Fibroblast of lung (primary cell): Measurements from ENCODE around the gene AFG3L2. TPM values are rescaled to one million over a fixed set of nuclear protein-coding genes. Genes with fewer than 3 reads are reported as not detected.

Source experiments
- DNase-seq, 2 donors: peaks; one replicate each; pipeline versions ENCODE4 v3.0.0 to v3.0.0-alpha.2; 2010; ENCODE audit warnings: low read depth in 2 of 2
- H2AFZ ChIP-seq: 2 replicates; pipeline ENCODE4 v1.5.1; 2012; ENCODE audit warnings: low read length, control low read depth, inconsistent platforms
- H3K27ac ChIP-seq: 2 replicates; pipeline ENCODE4 v1.5.1; 2011; ENCODE audit warnings: low read length, control low read depth; ENCODE audit not compliant: insufficient read depth
- H3K27me3 ChIP-seq: 2 replicates; pipeline ENCODE4 v1.5.1; 2011; ENCODE audit warnings: mild to moderate bottlenecking, low read length; ENCODE audit not compliant: control insufficient read depth, insufficient read depth
- H3K36me3 ChIP-seq: 2 replicates; pipeline ENCODE4 v1.5.1; 2011; ENCODE audit warnings: low read length; ENCODE audit not compliant: control insufficient read depth, insufficient read depth
- H3K4me1 ChIP-seq: 2 replicates; pipeline ENCODE4 v1.5.1; 2011; ENCODE audit warnings: low read length; ENCODE audit not compliant: control insufficient read depth, insufficient read depth; ENCODE audit errors: extremely low read depth
- H3K4me2 ChIP-seq: 2 replicates; pipeline ENCODE4 v1.5.1; 2011; ENCODE audit warnings: low read length, control low read depth; ENCODE audit not compliant: insufficient read depth; ENCODE audit errors: extremely low read depth
- H3K4me3 ChIP-seq, 4 experiments: fragments of 200-600 bp in 1 of 4; sonication (generic) in 1 of 4; replicated peaks in 1 of 4; 2 replicates each; pipeline ENCODE4 v1.5.1; 2011 to 2016; ENCODE audit warnings: low read length in 4 of 4, low read depth in 3 of 4, mild to moderate bottlenecking in 3 of 4, control low read depth in 2 of 4, inconsistent platforms in 1 of 4, mixed read lengths in 1 of 4; ENCODE audit not compliant: insufficient read depth in 1 of 4; ENCODE audit errors: control extremely low read depth in 1 of 4
- H3K79me2 ChIP-seq: 2 replicates; pipeline ENCODE4 v1.5.1; 2012; ENCODE audit warnings: mild to moderate bottlenecking, low read length, inconsistent platforms; ENCODE audit not compliant: control insufficient read depth, insufficient read depth
- H3K9ac ChIP-seq: 2 replicates; pipeline ENCODE4 v1.5.1; 2011; ENCODE audit warnings: mild to moderate bottlenecking, low read length, control low read depth; ENCODE audit not compliant: insufficient read depth
- H3K9me3 ChIP-seq: 2 replicates; pipeline ENCODE4 v1.5.1; 2012; ENCODE audit warnings: low read depth, low read length; ENCODE audit not compliant: control insufficient read depth, insufficient read depth
- H4K20me1 ChIP-seq: 2 replicates; pipeline ENCODE4 v1.5.1; 2011; ENCODE audit warnings: low read length; ENCODE audit not compliant: control insufficient read depth, insufficient read depth; ENCODE audit errors: extremely low read depth
- EZH2 ChIP-seq: IDR thresholded peaks from 2 replicates; pipeline ENCODE4 v1.5.1; 2012; ENCODE audit warnings: low read length, control low read depth, mild to moderate bottlenecking; ENCODE audit errors: missing control alignments
- polyA minus RNA-seq: library from RNA; depleted of rRNA, polyadenylated mRNA; stranded (reverse); fragments of >200 nt; gene quantifications from 2 replicates; pipeline ENCODE4 v1.2.3, GENCODE V29; 2011; ENCODE audit warnings: low replicate concordance
- polyA plus RNA-seq, 2 donors: library from polyadenylated mRNA; depleted of rRNA in 1 of 2; stranded (reverse) in 1 of 2; unstranded in 1 of 2; fragments of >200 nt; gene quantifications; 2 replicates each; pipeline ENCODE4 v1.2.1, GENCODE V29; 2011 to 2012; ENCODE audit warnings: missing spikeins in 1 of 2
- total RNA-seq: library from RNA; depleted of rRNA; stranded (reverse); fragments of >200 nt; gene quantifications from 2 replicates; pipeline ENCODE4 v1.2.1, GENCODE V29; 2014
- TF ChIP-seq, protein P1 (sequence below), 2 donors: IDR thresholded peaks in 1 of 2; conservative IDR thresholded peaks in 1 of 2; 1 replicate in 1 of 2; 2 replicates in 1 of 2; pipeline ENCODE4 v1.5.1; 2011 to 2012; ENCODE audit warnings: low read length in 2 of 2, control low read depth in 1 of 2, inconsistent platforms in 1 of 2, low read depth in 1 of 2, mild to moderate bottlenecking in 1 of 2

AFG3L2 gene
- total RNA-seq, result 38.5 and 41.0 TPM in 2 replicates
- 36.3 and 38.3 TPM in 2 replicates for polyA plus RNA-seq
- 32.1 and 32.4 TPM in 2 replicates for polyA plus RNA-seq (2012)
- polyA minus RNA-seq, result 13.6 and 19.2 TPM in 2 replicates

DNA sequence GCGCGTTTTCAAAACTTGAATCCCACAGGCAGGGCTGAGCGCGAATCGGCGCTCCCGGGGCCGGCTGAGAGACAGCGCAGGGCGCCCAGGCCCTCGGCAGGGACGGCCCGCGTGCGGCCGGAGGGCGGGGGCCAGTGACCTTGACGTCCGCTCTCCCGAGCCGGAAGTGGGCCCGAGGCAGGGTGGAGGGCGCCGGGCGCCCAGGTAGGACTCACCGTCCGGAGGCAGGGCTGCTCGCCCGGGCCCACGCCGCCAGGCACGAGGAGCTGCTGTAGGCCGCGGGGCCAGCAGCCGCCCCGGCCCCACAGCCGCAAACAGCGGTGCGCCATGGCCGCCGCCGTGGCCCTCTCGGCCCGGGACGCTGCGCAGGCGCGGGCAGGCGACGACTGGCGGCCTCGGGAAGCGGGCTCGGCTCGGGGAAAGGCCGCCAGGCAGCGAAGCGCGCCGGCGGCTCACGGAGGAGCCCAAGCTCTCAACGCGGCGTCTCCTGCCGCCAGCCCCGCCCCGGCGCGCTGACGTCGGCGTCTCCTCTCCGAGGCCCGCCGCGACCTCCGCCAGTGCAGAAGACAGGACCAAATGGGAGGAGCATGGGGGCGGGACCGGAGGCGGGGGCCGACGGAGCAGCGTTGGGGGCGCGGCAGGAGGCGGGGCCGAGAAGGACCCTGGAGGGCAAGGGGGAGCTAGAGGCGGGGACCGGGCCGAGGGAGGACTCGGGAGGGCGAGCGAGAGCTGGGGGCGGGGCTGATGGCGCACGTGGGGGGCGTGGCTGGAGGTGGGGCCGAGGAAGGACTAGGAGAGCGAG, at the start of gene AFG3L2:
TSS of gene AFG3L2 (minus strand) at position 474 of the 802 bp plus-strand sequence. CDS start at position 329, 145 bp downstream.
- peaks cover 42% of the 10 kb centered on the region for H3K79me2 ChIP-seq
- H3K27me3 ChIP-seq, result no peaks in the 10 kb centered on the region

DNA sequence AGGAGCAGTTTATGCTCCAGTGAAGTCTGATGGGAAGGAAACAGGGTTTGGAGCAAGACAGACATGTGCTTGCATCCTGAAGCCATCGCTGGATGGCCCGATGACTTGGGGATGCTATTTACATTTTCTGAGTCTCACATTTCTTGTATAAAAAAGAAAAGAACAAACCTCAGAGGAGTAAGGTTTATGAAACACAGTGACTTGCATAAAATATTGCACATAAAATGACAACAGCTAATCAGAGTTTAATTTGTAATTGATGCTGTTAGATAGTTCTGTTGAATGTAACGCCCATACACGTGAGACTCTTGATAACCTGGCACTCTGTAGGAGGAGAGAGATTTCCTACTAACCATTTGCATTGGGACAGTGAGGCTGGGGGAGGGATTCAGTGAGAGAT, 47.2 kb upstream of the AFG3L2 start:
- H2AFZ ChIP-seq, result no peak overlapping the region
- H3K9me3 ChIP-seq, result no peaks in the 10 kb centered on the region
- no peaks in the 10 kb centered on the region for H4K20me1 ChIP-seq
- no peaks in the 10 kb centered on the region for H3K79me2 ChIP-seq
- TF ChIP-seq EZH2, result no peak
- TF ChIP-seq, protein P1, sequence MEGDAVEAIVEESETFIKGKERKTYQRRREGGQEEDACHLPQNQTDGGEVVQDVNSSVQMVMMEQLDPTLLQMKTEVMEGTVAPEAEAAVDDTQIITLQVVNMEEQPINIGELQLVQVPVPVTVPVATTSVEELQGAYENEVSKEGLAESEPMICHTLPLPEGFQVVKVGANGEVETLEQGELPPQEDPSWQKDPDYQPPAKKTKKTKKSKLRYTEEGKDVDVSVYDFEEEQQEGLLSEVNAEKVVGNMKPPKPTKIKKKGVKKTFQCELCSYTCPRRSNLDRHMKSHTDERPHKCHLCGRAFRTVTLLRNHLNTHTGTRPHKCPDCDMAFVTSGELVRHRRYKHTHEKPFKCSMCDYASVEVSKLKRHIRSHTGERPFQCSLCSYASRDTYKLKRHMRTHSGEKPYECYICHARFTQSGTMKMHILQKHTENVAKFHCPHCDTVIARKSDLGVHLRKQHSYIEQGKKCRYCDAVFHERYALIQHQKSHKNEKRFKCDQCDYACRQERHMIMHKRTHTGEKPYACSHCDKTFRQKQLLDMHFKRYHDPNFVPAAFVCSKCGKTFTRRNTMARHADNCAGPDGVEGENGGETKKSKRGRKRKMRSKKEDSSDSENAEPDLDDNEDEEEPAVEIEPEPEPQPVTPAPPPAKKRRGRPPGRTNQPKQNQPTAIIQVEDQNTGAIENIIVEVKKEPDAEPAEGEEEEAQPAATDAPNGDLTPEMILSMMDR (conservative IDR thresholded peaks at IDR 0.05 in 1 of 2, IDR thresholded peaks at IDR 0.05 in 1 of 2; ENCODE audit: low read depth in 1 of 2, low read length in 2 of 2), result no peak
- H3K4me1 ChIP-seq, result no peaks in the 10 kb centered on the region
- no peak for DNase-seq
- H3K4me3 ChIP-seq, result no peak overlapping the region
- H3K9ac ChIP-seq, result no peak overlapping the region
- H3K27ac ChIP-seq, result no peak overlapping the region
- H3K4me2 ChIP-seq, result no peak overlapping the region
- no peaks in the 10 kb centered on the region for H3K27me3 ChIP-seq
- peaks cover 5% of the 10 kb centered on the region for H3K36me3 ChIP-seq

More for the DNA sequence above, at the start of gene AFG3L2:
- Histone ChIP-seq H3K4me2 (peak within 1 kb of the TSS; percentile 83), H2AFZ (peak within 1 kb of the TSS; percentile 67), H3K27ac (peak within 1 kb of the TSS; percentile 88), H3K4me3 (peak within 1 kb of the TSS; percentile 56 to 90 (median 72)), H4K20me1 (no peaks in the 10 kb centered on the region), H3K36me3 (no peaks in the 10 kb centered on the region), H3K4me1 (no peaks in the 10 kb centered on the region), H3K9ac (peak within 1 kb of the TSS; percentile 97), H3K9me3 (no peaks in the 10 kb centered on the region)
- TF ChIP-seq, protein P1 (conservative IDR thresholded peaks at IDR 0.05 in 1 of 2, IDR thresholded peaks at IDR 0.05 in 1 of 2; ENCODE audit: low read depth in 1 of 2, low read length in 2 of 2), result no peak
- DNase-seq, result peak; percentile 98 to 99

DNA sequence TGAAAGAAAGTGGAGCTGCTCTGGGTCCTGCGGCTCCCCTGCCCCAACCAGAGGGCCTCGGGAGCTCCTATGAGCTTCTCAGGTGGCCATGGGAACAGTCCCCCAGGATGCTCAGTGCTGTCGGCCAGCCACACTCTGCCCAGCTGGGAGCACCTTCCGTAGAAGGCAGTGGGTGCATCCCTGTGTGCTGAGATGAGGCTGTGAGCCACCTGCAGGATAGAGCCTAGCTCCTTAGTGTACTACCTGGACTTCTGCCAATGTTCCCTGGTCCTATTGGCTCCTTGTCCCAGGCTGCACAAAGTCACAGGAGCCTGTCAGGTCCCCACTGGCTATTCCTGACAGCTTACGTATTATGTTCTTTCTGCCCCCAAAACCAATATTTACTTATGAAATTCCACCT, 46.8 kb upstream of the AFG3L2 start:
- no peak overlapping the region for H3K4me3 ChIP-seq
- no peaks in the 10 kb centered on the region for H3K79me2 ChIP-seq
- no peaks in the 10 kb centered on the region for H3K9me3 ChIP-seq
- H3K4me2 ChIP-seq, result no peak overlapping the region
- no peak for TF ChIP-seq EZH2
- TF ChIP-seq, protein P1 (conservative IDR thresholded peaks at IDR 0.05 in 1 of 2, IDR thresholded peaks at IDR 0.05 in 1 of 2; ENCODE audit: low read depth in 1 of 2, low read length in 2 of 2), result no peak
- H4K20me1 ChIP-seq, result no peaks in the 10 kb centered on the region
- H3K36me3 ChIP-seq, result peaks cover 2% of the 10 kb centered on the region
- DNase-seq, result no peak
- H3K27ac ChIP-seq, result no peak overlapping the region
- H3K9ac ChIP-seq, result no peak overlapping the region
- no peaks in the 10 kb centered on the region for H3K4me1 ChIP-seq
- H2AFZ ChIP-seq, result no peak overlapping the region
- no peaks in the 10 kb centered on the region for H3K27me3 ChIP-seq
